ENCODE measurements around the gene ANXA6. TPM values are rescaled to one million over a fixed set of nuclear protein-coding genes. Genes with fewer than 3 reads are reported as not detected.

Gene ANXA6
- total and polyA plus RNA-seq, 4 donors: 61.4 to 208 (median 155) TPM

GRCh38 chr5:151150471-151151262 lies 6.9 kb downstream of the ANXA6 start:
- TF ChIP-seq CTCF (IDR thresholded peaks at IDR 0.05; ENCODE audit: control extremely low read depth, extremely low read depth): no peak
- peaks cover 19 to 38% (median 21%) of the 10 kb centered on the region in 5 donors for H3K4me1 ChIP-seq (ENCODE audit: control insufficient read depth in 5 of 5, insufficient read depth in 5 of 5, low read length in 5 of 5)
- no peak overlapping the region for H3K4me3 ChIP-seq
- H3K27ac ChIP-seq (ENCODE audit: low read depth in 1 of 2, low read length in 1 of 2): peak overlapping the region; percentile 1 to 29
- H3K27me3 ChIP-seq (ENCODE audit: control insufficient read depth in 3 of 3, insufficient read depth in 3 of 3, low read length in 2 of 3): no peaks in the 10 kb centered on the region
- WGBS, 2 donors: 16 to 28% methylated on average over 5 of the region's 5 CpGs
- peak overlapping the region in 1 of 2 donors; percentile 63 for H3K9ac ChIP-seq (ENCODE audit: insufficient read depth in 1 of 2, low read length in 2 of 2)
- no peaks in the 10 kb centered on the region for H3K9me3 ChIP-seq (ENCODE audit: control insufficient read depth in 4 of 4, insufficient read depth in 3 of 4, low read length in 3 of 4)
- no peak for ATAC-seq (ENCODE audit: insufficient read depth, low FRiP score)
- peak; percentile 63 to 76 (median 70) for DNase-seq
- H3K36me3 ChIP-seq (ENCODE audit: control insufficient read depth in 4 of 4, insufficient read depth in 4 of 4, low read length in 4 of 4): peaks cover 3 to 18% (median 12%) of the 10 kb centered on the region in 4 donors

DNA sequence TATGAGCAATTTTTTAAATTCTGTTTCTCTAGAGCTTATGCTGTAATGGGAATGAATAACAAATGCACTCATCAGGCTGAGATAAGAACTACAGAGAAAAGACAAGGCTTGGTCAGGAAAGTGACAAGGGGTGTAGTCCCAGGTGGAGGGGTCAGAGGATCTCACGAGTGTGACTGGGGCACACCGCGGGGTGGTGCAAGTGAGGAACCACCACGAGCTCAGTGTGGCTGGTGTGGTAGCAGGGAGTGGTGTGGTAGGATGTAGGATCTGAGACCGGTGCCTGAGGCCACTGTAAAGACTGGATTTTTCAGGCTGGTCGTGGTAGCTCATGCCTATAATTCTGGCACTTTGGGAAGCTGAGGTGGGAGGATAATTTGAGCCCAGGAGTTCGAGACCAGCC lies 9.0 kb downstream of the ANXA6 start:
- no peak overlapping the region for H3K9ac ChIP-seq (ENCODE audit: insufficient read depth in 1 of 2, low read length in 2 of 2)
- no peak overlapping the region for H3K4me3 ChIP-seq
- H3K36me3 ChIP-seq (ENCODE audit: control insufficient read depth in 4 of 4, insufficient read depth in 4 of 4, low read length in 4 of 4): peaks cover 3 to 26% (median 22%) of the 10 kb centered on the region in 4 donors
- 58 to 74% methylated on average over 7 of the region's 7 CpGs for WGBS, 2 donors
- no peak overlapping the region for H3K27ac ChIP-seq (ENCODE audit: low read depth in 1 of 2, low read length in 1 of 2)
- ATAC-seq (ENCODE audit: insufficient read depth, low FRiP score) (no peak), DNase-seq (no peak)
- H3K9me3 ChIP-seq (ENCODE audit: control insufficient read depth in 4 of 4, insufficient read depth in 3 of 4, low read length in 3 of 4): no peaks in the 10 kb centered on the region
- H3K27me3 ChIP-seq (ENCODE audit: control insufficient read depth in 3 of 3, insufficient read depth in 3 of 3, low read length in 2 of 3): no peaks in the 10 kb centered on the region
- TF ChIP-seq CTCF (IDR thresholded peaks at IDR 0.05; ENCODE audit: control extremely low read depth, extremely low read depth): no peak
- peaks cover 16 to 25% (median 18%) of the 10 kb centered on the region in 5 donors for H3K4me1 ChIP-seq (ENCODE audit: control insufficient read depth in 5 of 5, insufficient read depth in 5 of 5, low read length in 5 of 5)

DNA sequence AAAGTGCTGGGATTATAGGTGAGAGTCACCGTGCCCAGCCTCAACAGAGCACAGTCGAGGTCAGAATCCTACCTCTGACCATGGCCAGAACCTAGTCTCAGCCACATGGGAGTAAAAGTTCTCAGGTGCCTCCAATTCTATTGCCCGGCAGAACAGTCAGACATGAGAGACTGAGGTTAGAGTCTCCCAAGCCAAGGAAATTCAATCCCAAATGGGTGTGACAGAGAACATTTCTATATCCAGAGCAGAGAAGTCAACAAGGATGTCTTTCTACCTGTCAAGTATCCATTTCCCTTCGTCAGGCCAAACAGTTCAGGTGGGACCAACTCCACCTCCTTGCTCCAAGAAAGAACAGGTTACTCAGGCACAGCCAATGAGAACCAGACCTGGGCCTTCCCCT lies 10.5 kb downstream of the ANXA6 start:
- Histone ChIP-seq H3K9ac (ENCODE audit: insufficient read depth in 1 of 2, low read length in 2 of 2) (no peak overlapping the region), H3K27ac (ENCODE audit: low read depth in 1 of 2, low read length in 1 of 2) (no peak overlapping the region), H3K4me3 (no peak overlapping the region), H3K9me3 (ENCODE audit: control insufficient read depth in 4 of 4, insufficient read depth in 3 of 4, low read length in 3 of 4) (no peaks in the 10 kb centered on the region), H3K4me1 (ENCODE audit: control insufficient read depth in 5 of 5, insufficient read depth in 5 of 5, low read length in 5 of 5) (peaks cover 16 to 23% (median 18%) of the 10 kb centered on the region in 5 donors), H3K36me3 (ENCODE audit: control insufficient read depth in 4 of 4, insufficient read depth in 4 of 4, low read length in 4 of 4) (peaks cover 3 to 37% (median 28%) of the 10 kb centered on the region in 4 donors), H3K27me3 (ENCODE audit: control insufficient read depth in 3 of 3, insufficient read depth in 3 of 3, low read length in 2 of 3) (no peaks in the 10 kb centered on the region)
- DNase-seq (no peak), ATAC-seq (ENCODE audit: insufficient read depth, low FRiP score) (no peak)
- no peak for TF ChIP-seq CTCF (IDR thresholded peaks at IDR 0.05; ENCODE audit: control extremely low read depth, extremely low read depth)
- 95 to 97% methylated on average over 4 of the region's 4 CpGs for WGBS, 2 donors
